ENCODE measurements around the gene PMF1. TPM values are rescaled to one million over a fixed set of nuclear protein-coding genes. Genes with fewer than 3 reads are reported as not detected.

The PMF1 gene
- 44.1 and 57.0 TPM in 2 replicates for total RNA-seq

GRCh38 chr1:156212833-156213643 lies at the start of gene PMF1:
Gene PMF1 (plus strand): TSS chr1:156213007. CDS start chr1:156213016, 9 bp downstream.

GRCh38 chr1:156193488-156194299 lies 19.1 kb upstream of the PMF1 start, which contains the start of gene SLC25A44:
Gene SLC25A44 (plus strand): TSS chr1:156194104. CDS start chr1:156199848, 5,744 bp downstream.

GRCh38 chr1:156241926-156242325 lies 29.1 kb downstream of the PMF1 start, which contains the start of gene BGLAP:
Gene BGLAP (plus strand): TSS chr1:156242184. CDS start chr1:156242232, 48 bp downstream.

GRCh38 chr1:156247460-156248322 lies 34.9 kb downstream of the PMF1 start, which contains the start of gene PAQR6:
Gene PAQR6 (minus strand): TSS chr1:156248056. CDS start chr1:156246731, 1,325 bp downstream.

GRCh38 chr1:156282479-156283222 lies 69.8 kb downstream of the PMF1 start, which contains the start of gene SMG5:
Gene SMG5 (minus strand): TSS chr1:156282825. CDS start chr1:156282680, 145 bp downstream.

GRCh38 chr1:156284112-156284511 lies 71.3 kb downstream of the PMF1 start, which contains the start of gene TMEM79:
Gene TMEM79 (plus strand): TSS chr1:156284325. CDS start chr1:156285227, 902 bp downstream.

Other genes with a start within 250 kb of the PMF1 start
- 97.9 and 106 TPM in 2 replicates for gene ARHGEF2, start 234.5 kb upstream of the PMF1 start, total RNA-seq
- 543 and 603 TPM in 2 replicates for gene SSR2, start 192.1 kb upstream of the PMF1 start, total RNA-seq
- gene UBQLN4, start 159.2 kb upstream of the PMF1 start, total RNA-seq, result 13.5 and 21.9 TPM in 2 replicates
- 57.0 and 75.0 TPM in 2 replicates for gene LAMTOR2, start 158.2 kb upstream of the PMF1 start, total RNA-seq
- not detected in 2 replicates for gene RAB25, start 151.8 kb upstream of the PMF1 start, total RNA-seq
- gene MEX3A, start 130.5 kb upstream of the PMF1 start, total RNA-seq, result 0.18 and 0.81 TPM in 2 replicates
- 661 and 681 TPM in 2 replicates for gene LMNA, start 98.3 kb upstream of the PMF1 start, total RNA-seq
- gene SEMA4A, start 59.4 kb upstream of the PMF1 start, total RNA-seq, result 0.54 TPM in 1 of 2 replicates, not detected in the other
- 11.9 and 13.8 TPM in 2 replicates for gene SLC25A44, start 18.9 kb upstream of the PMF1 start, total RNA-seq
- gene BGLAP, start 29.2 kb downstream of the PMF1 start, total RNA-seq, result 1.4 TPM in 1 of 2 replicates, not detected in the other
- 0.32 and 1.6 TPM in 2 replicates for gene PAQR6, start 35.0 kb downstream of the PMF1 start, total RNA-seq
- 38.8 and 39.7 TPM in 2 replicates for gene SMG5, start 69.8 kb downstream of the PMF1 start, total RNA-seq
- 0.90 and 1.1 TPM in 2 replicates for gene TMEM79, start 71.3 kb downstream of the PMF1 start, total RNA-seq
- 71.4 and 85.6 TPM in 2 replicates for gene GLMP, start 82.7 kb downstream of the PMF1 start, total RNA-seq
- not detected in 2 replicates for gene VHLL, start 86.3 kb downstream of the PMF1 start, total RNA-seq
- 254 and 318 TPM in 2 replicates for gene CCT3, start 125.3 kb downstream of the PMF1 start, total RNA-seq
- gene TSACC, start 125.5 kb downstream of the PMF1 start, total RNA-seq, result 2.6 TPM in 1 of 2 replicates, not detected in the other
- gene RHBG, start 156.2 kb downstream of the PMF1 start, total RNA-seq, result not detected in 2 replicates

All from cardiac atrium fibroblast (primary cell).